GM21367 (cell line): Measurements from ENCODE around the gene ADAMTS7.
A peak's percentile ranks its signal among the peaks of the same experiment; 100 is the strongest.
"Not testable (repeated sequence)": the region's sequence is repeated elsewhere in the genome, so short reads cannot be mapped to it uniquely, and the experiment has no call there.

Experiments used
- ATAC-seq: cut with Tn5 transposase; IDR thresholded peaks from one replicate; pipeline ENCODE4 v1.9.1; 2021; ENCODE audit not compliant: unreplicated experiment

ADAMTS7 gene

DNA sequence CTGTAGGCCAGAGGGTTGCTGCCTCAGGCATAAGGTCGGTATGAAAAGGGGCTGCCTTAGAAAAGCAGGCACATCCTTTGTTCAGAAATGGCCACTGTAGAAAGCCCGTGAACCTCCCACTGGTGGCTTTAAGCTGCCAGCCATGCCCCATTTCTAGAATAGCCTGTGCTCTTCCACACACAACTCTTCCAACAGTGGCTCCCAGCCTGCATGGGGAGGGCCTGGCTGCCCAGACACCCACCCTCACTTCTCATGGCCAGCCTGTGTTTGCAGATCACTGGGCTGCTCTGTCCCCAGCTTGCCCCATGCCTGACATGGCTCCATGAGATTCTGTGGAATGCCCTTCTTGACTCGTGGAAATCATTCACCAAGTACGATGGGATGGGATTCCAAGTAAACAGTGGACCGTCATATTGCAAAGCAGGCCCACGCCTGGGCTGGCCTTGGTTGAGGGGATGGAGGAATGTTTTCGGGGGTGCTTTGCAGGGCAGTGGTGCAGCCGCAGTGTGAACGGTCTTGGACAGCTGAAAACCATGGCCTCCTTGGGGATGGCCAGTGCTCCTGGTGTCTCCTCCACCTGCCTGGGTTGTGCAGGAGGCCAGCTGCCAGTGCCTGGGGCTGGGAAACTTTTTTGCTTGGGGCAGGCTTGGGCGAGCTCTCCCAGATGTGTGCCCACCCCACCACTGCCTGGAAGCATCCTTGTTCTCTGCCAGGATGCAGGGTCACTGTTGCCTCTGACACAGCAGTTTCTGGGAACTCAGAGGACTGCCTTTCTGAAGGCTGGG lies 57.3 kb downstream of the ADAMTS7 start:
- ATAC-seq = not testable (repeated sequence)

DNA sequence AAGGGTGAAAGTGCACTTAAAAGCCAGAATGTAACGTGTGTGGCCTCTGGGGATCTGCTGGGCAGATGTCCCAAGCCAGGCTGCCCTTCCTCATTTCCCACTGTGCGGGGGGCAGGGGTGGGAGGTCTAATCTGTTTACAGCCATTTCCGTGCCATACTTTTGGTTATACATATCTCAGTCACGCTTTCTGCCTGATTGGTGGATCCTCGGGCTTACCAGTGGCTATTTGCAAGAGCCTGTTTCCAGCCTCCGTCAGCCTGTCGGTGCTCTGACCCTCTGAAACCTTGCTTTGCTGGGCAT lies 58.0 kb downstream of the ADAMTS7 start:
- not testable (repeated sequence) for ATAC-seq

DNA sequence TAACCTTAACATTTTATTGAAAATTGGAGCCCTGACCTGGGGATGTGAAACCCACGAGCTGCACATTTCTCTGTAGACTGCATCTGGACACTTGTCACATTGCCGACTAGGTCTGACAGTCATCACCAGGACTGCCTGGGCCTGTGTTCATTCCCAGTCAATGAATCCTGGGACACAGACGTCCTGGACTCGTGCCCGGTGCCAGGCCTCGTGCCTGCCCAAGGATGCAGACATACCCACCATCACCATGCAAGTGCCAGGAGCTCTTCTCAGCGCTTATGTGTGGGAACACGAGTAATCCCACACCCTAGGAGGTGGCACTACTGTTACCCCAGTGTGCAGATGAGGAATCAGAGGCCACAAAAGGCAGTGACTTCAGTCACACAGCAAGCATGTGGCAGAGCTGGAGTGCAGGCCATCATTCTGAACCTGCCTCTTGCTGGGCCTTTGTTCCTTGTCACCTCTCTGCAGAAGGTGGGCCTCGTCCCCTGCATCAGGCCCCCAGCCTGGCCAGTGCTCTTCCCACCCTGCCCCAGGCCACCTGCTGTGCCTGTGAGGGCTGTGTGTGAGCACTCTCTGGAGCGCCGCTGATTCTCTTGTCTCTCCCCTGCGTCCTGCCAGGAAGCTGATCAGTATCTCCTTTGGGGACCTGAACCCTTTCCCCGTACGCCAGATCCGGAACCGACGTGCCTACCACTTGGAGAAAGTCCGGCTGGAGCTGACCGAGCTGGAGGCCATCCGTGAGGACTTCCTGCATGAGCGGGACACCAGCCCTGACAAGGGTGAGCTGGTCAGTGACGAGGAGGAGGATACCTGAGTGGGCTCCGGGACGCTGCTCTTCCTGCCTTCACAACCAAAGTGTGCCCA lies 58.5 kb downstream of the ADAMTS7 start:
- no peak for ATAC-seq

- no peak for ATAC-seq
These were observed 59.7 kb downstream of the ADAMTS7 start for GRCh38 chr15:78751602-78751979.

DNA sequence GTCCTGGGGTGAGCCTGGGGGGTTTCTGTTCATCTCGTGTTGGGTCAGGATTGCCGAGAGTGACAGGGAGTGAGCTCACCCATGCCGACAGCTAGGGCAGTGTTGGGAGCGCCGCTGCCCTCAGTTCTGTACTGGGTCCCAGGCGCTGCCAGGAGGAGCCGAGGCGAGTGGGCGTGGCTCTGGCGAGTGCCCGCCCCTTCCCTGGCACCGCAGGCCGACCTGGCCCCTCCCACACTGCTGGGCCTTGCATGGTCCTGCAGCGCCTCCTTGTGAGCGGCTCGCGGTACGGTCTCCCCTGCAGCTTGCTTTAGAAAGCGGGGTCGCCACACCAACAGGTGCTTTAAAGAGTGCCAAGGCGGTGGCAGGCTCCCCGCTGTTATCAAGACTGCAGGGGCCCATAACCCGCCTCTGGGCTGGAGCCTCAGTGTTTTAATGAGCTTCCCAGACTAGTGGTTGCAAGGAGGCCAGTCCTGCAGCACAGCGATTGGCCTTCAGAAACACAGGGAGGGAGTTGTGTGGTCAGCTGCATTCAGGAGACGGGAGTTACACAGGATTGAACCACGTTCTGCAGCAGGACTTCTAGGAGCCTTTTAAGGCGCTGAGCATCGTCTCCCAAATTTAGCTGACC lies 60.2 kb downstream of the ADAMTS7 start:
- peak; percentile 78 for ATAC-seq

DNA sequence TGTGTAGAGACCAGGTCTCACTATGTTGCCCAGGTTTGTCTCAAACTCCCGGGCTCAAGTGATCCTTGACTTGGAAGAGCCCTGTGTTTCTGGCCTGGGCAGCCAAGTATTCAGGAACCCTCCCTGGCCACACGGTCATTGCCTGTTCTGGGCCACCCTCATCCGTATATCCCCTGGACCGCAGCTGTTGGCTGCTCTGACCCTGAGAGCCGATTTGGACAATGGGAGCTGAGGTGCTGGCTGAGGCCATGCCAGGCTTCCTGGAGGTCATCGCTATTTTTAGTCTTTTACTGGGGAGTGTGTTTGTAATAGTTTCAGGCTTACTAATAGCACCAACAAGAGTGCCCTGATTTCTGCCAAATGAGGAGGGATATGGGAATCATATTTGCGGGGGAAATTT lies 60.7 kb downstream of the ADAMTS7 start:
- ATAC-seq = no peak

GRCh38 chr15:78749831-78750230 lies 61.4 kb downstream of the ADAMTS7 start:
- no peak for ATAC-seq

DNA sequence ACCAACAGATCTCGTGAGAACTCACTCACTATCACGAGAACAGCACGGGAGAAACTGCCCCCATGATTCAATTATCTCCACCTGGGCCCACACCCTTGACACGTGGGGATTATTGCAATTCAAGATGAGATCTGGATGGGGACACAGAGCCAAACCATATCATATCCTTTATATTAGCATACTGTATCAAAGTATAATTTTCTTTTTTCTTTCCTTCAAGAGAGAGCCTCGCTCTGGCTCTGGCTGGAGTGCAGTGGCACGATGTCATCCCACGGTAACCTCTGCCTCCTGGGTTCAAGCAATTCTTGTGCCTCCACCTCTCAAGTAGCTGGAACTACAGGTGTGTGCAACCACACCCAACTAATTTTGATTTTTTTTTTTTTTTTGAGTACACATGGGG lies 63.4 kb downstream of the ADAMTS7 start:
- ATAC-seq = not testable (repeated sequence)

- not testable (repeated sequence) for ATAC-seq
These were observed 69.6 kb downstream of the ADAMTS7 start for GRCh38 chr15:78741674-78742073.

- no peak for ATAC-seq
These were observed 70.4 kb downstream of the ADAMTS7 start for GRCh38 chr15:78740904-78741274.

- no peak for ATAC-seq
These were observed 71.0 kb downstream of the ADAMTS7 start for GRCh38 chr15:78739996-78740903.

GRCh38 chr15:78739206-78739605 lies 72.1 kb downstream of the ADAMTS7 start:
- ATAC-seq = no peak

GRCh38 chr15:78737931-78738558 lies 73.2 kb downstream of the ADAMTS7 start:
- not testable (repeated sequence) for ATAC-seq

DNA sequence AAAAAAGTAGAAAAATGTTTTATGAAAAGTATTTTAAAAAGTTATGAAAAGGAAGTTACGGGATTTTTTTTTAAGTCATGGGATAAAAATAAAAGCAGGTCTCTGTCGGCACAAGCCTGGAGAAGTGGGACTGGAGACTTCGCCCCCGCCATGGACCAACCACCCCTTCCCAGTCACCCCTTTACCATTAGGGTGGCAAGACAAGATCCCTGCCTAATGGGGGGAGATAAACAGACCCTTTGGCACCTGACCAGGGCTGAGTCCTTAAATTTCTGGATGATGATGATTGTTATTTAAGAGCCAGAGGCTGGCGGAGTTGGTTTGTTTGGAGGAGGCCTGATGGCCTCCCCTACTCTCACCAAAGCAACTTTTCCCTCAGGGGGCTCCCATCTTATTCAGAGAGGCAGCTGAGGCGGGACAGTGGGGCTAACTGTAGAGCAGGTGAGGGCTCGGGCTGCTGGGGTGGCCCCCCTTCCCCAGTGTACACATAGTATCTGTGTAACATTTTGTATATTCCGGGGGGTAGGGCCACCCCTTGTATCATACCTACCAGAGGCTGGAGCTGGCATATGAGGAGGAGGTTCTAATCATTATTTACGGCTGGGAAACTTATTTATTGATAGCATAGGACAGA lies 74.0 kb downstream of the ADAMTS7 start:
- ATAC-seq = no peak

DNA sequence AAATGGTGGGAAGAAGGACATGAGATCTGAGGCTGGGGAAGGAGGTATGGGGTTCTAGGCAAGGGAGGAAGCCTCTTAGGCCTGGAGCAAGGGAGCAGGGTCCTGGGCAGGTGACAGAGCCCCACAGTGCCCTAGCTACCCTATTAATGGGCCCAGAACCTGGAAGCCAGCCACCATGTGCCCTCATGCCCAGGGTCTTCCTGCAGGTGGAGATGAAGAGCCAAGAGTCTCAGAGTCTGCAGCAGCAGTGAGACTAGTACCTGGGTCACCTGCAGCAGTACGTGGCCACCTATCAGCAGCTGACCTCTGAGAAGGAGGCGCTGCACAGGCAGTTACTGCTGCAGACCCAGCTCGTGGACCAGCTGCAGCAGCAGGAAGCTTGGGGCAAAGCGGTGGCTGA lies 75.0 kb downstream of the ADAMTS7 start:
- ATAC-seq = not testable (repeated sequence)

- ATAC-seq = no peak
These were observed 76.7 kb downstream of the ADAMTS7 start for GRCh38 chr15:78734451-78735064.

- no peak for ATAC-seq
These were observed 78.6 kb downstream of the ADAMTS7 start for GRCh38 chr15:78732634-78733033.

DNA sequence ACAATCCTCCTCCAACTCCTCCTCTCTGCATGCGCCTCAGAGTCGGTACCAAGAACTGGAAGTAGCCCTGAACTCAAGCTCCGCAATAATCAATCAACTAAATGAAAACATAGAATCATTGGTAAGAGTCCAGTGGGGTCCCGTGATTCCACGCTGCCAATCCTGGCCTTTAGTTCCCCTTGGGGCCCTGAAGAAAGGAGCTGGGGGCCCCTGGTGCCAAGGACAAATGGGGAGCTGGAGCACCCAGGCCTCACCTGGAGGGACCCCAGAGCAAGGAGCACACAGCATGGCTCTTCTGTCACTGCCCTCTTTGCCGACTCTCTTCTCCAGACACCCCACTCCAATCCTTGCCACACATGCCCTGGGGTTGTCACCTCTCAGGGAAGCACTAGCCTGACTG lies 80.3 kb downstream of the ADAMTS7 start:
- ATAC-seq = no peak

DNA sequence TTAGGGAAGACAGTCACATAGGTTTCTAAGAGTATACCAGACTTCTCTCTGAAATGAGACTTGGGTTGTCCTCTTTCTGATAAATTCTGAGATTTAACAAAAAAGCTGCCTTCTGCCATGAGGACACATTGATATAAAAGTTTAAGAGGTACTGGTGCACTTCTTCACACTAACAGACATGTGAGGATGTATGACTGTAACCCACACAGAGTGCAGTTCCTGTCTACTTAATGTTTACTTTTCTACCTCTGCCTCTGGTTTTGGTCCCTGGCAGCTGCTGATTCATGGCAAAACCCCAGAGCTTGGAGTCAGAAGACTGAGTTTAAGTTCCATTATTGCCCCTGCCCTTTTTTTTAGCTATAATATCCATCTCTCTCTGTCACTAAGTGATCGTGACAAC lies 82.8 kb downstream of the ADAMTS7 start:
- ATAC-seq = not testable (repeated sequence)

- no peak for ATAC-seq
These were observed 83.7 kb downstream of the ADAMTS7 start for GRCh38 chr15:78727561-78727960.
